Measurements from ENCODE around the gene SHROOM3. TPM values are rescaled to one million over a fixed set of nuclear protein-coding genes. Genes with fewer than 3 reads are reported as not detected.

SHROOM3 gene
- total and polyA plus RNA-seq, 2 of the 13 experiments (the other 11 are each of a cell fraction or from before 2014, with no cell fraction given), result 0.01 TPM; not detected in 1

DNA sequence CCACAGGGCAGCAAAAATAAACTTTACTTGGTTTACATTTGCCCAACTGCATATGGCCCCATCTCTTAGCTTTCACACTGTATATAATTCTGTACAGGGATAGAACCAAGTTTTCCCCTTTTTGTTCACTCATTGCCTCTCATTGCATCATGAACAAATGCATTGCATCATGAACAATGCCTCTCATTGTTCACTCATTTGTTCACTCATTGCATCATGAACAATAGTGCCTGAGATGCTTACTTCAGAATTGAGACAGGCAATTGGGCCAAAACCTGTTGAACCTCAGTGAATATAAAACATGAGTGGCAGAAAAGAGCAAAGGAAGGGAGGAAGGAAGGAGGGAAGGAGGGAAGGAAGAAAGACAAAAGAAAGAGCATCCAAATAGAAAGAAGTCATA, 364.7 kb downstream of the SHROOM3 start:
- H3K36me3 ChIP-seq (replicated peaks in 1 of 2; ENCODE audit: control insufficient read depth in 1 of 2, insufficient read depth in 2 of 2, low read length in 2 of 2), result no peaks in the 10 kb centered on the region
- H3K79me2 ChIP-seq (ENCODE audit: insufficient read depth, low read length), result no peaks in the 10 kb centered on the region
- CTCF ChIA-PET (ENCODE audit: low intra/inter-chr PET ratio, low total read pairs), result no interaction called here
- H3K9ac ChIP-seq (ENCODE audit: insufficient read depth, low read depth, low read length), result no peak overlapping the region
- DNase-seq (ENCODE audit: low spot score) (no peak), FAIRE-seq (no peak), ATAC-seq (no peak)
- H3K9me3 ChIP-seq (ENCODE audit: low read length), result no peaks in the 10 kb centered on the region
- no peak overlapping the region for H2AFZ ChIP-seq (ENCODE audit: low read length)
- H3K4me1 ChIP-seq (ENCODE audit: insufficient read depth, low read length), result no peaks in the 10 kb centered on the region
- in situ Hi-C loops (cut with HindIII; ENCODE audit: extremely low pct_ligation_motif_present, low pct_unique_long_range_greater_than_20kb), result no loop called here
- peaks cover 1 to 14% of the 10 kb centered on the region in 2 experiments; a peak in 1 of 5 replicates for H3K27me3 ChIP-seq (ENCODE audit: control insufficient read depth in 1 of 2, insufficient read depth in 2 of 2, low read length in 2 of 2)
- intact Hi-C loops (cut with micrococcal nuclease; ENCODE audit: unreplicated experiment), result no loop called here
- no peak overlapping the region for H3K4me2 ChIP-seq (ENCODE audit: low read depth, low read length)
- BruUV-seq (replicated peaks), result no TSS peak
- POLR2A ChIA-PET, result interaction anchor here (1.1 kb wide), 1 partner anchor 32 kb away, joined by 3 read pairs; no protein-coding TSS in a partner anchor
- H3K27ac ChIP-seq (ENCODE audit: extremely low read length, insufficient read depth, low read length), result no peak overlapping the region
- H4K20me1 ChIP-seq (ENCODE audit: insufficient read depth, low read length), result no peaks in the 10 kb centered on the region
- H3K4me3 ChIP-seq (replicated peaks in 1 of 3; ENCODE audit: insufficient read depth in 1 of 3, low read depth in 2 of 3, low read length in 3 of 3), result no peak overlapping the region
- TF ChIP-seq ZNF274 (CRISPR knock-in tag; IDR thresholded peaks at IDR 0.05), result no peak
- no peak for TF ChIP-seq GZF1 (CRISPR knock-in tag; IDR thresholded peaks at IDR 0.05)
- TF ChIP-seq, protein P1, sequence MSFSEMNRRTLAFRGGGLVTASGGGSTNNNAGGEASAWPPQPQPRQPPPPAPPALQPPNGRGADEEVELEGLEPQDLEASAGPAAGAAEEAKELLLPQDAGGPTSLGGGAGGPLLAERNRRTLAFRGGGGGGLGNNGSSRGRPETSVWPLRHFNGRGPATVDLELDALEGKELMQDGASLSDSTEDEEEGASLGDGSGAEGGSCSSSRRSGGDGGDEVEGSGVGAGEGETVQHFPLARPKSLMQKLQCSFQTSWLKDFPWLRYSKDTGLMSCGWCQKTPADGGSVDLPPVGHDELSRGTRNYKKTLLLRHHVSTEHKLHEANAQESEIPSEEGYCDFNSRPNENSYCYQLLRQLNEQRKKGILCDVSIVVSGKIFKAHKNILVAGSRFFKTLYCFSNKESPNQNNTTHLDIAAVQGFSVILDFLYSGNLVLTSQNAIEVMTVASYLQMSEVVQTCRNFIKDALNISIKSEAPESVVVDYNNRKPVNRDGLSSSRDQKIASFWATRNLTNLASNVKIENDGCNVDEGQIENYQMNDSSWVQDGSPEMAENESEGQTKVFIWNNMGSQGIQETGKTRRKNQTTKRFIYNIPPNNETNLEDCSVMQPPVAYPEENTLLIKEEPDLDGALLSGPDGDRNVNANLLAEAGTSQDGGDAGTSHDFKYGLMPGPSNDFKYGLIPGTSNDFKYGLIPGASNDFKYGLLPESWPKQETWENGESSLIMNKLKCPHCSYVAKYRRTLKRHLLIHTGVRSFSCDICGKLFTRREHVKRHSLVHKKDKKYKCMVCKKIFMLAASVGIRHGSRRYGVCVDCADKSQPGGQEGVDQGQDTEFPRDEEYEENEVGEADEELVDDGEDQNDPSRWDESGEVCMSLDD (CRISPR knock-in tag; IDR thresholded peaks at IDR 0.05; ENCODE audit: borderline replicate concordance), result no peak
- TF ChIP-seq, protein P2, sequence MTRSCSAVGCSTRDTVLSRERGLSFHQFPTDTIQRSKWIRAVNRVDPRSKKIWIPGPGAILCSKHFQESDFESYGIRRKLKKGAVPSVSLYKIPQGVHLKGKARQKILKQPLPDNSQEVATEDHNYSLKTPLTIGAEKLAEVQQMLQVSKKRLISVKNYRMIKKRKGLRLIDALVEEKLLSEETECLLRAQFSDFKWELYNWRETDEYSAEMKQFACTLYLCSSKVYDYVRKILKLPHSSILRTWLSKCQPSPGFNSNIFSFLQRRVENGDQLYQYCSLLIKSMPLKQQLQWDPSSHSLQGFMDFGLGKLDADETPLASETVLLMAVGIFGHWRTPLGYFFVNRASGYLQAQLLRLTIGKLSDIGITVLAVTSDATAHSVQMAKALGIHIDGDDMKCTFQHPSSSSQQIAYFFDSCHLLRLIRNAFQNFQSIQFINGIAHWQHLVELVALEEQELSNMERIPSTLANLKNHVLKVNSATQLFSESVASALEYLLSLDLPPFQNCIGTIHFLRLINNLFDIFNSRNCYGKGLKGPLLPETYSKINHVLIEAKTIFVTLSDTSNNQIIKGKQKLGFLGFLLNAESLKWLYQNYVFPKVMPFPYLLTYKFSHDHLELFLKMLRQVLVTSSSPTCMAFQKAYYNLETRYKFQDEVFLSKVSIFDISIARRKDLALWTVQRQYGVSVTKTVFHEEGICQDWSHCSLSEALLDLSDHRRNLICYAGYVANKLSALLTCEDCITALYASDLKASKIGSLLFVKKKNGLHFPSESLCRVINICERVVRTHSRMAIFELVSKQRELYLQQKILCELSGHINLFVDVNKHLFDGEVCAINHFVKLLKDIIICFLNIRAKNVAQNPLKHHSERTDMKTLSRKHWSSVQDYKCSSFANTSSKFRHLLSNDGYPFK (CRISPR knock-in tag; IDR thresholded peaks at IDR 0.05; ENCODE audit: borderline replicate concordance), result no peak
- TF ChIP-seq ESRRA (CRISPR knock-in tag; IDR thresholded peaks at IDR 0.05; ENCODE audit: low read depth), result no peak
- no peak for TF ChIP-seq SAP130 (CRISPR knock-in tag; IDR thresholded peaks at IDR 0.05; ENCODE audit: low read depth)
- no peak for TF ChIP-seq ZNF3 (CRISPR knock-in tag; IDR thresholded peaks at IDR 0.05)
- no peak for TF ChIP-seq ZNF564 (CRISPR knock-in tag; IDR thresholded peaks at IDR 0.05)
- peak; percentile 57; the same call in 1 of the 2 replicates for TF ChIP-seq ATF7 (IDR thresholded peaks at IDR 0.05)
- no peak for TF ChIP-seq ATF7 (CRISPR knock-in tag; IDR thresholded peaks at IDR 0.05)
- TF ChIP-seq, protein P3, sequence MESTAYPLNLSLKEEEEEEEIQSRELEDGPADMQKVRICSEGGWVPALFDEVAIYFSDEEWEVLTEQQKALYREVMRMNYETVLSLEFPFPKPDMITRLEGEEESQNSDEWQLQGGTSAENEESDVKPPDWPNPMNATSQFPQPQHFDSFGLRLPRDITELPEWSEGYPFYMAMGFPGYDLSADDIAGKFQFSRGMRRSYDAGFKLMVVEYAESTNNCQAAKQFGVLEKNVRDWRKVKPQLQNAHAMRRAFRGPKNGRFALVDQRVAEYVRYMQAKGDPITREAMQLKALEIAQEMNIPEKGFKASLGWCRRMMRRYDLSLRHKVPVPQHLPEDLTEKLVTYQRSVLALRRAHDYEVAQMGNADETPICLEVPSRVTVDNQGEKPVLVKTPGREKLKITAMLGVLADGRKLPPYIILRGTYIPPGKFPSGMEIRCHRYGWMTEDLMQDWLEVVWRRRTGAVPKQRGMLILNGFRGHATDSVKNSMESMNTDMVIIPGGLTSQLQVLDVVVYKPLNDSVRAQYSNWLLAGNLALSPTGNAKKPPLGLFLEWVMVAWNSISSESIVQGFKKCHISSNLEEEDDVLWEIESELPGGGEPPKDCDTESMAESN (CRISPR knock-in tag; conservative IDR thresholded peaks at IDR 0.05), result no peak
- TF ChIP-seq GLI4 (CRISPR knock-in tag; IDR thresholded peaks at IDR 0.05; ENCODE audit: borderline replicate concordance), result no peak
- TF ChIP-seq, protein P4, sequence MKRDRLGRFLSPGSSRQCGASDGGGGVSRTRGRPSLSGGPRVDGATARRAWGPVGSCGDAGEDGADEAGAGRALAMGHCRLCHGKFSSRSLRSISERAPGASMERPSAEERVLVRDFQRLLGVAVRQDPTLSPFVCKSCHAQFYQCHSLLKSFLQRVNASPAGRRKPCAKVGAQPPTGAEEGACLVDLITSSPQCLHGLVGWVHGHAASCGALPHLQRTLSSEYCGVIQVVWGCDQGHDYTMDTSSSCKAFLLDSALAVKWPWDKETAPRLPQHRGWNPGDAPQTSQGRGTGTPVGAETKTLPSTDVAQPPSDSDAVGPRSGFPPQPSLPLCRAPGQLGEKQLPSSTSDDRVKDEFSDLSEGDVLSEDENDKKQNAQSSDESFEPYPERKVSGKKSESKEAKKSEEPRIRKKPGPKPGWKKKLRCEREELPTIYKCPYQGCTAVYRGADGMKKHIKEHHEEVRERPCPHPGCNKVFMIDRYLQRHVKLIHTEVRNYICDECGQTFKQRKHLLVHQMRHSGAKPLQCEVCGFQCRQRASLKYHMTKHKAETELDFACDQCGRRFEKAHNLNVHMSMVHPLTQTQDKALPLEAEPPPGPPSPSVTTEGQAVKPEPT (CRISPR knock-in tag; IDR thresholded peaks at IDR 0.05; ENCODE audit: low read depth), result no peak
- no peak for TF ChIP-seq ZNF660 (CRISPR knock-in tag; IDR thresholded peaks at IDR 0.05; ENCODE audit: borderline replicate concordance, low read depth)
- TF ChIP-seq KDM1A (CRISPR knock-in tag; IDR thresholded peaks at IDR 0.05), result no peak

All from HepG2 (cell line).